NB4 (cell line): ENCODE data around the gene TMPRSS11E.

ENCODE experiments used
- CTCF ChIP-seq: IDR thresholded peaks from one replicate; pipeline ENCODE4 v1.5.1; 2012; ENCODE audit warnings: low read depth, low read length
- MYC ChIP-seq: IDR thresholded peaks from 2 replicates; pipeline ENCODE4 v1.6.1; 2011; ENCODE audit warnings: low read depth, low read length
- POLR2A ChIP-seq: IDR thresholded peaks from 2 replicates; pipeline ENCODE4 v1.6.1; 2011; ENCODE audit warnings: mild to moderate bottlenecking; ENCODE audit not compliant: insufficient read length; ENCODE audit errors: extremely low read depth

DNA sequence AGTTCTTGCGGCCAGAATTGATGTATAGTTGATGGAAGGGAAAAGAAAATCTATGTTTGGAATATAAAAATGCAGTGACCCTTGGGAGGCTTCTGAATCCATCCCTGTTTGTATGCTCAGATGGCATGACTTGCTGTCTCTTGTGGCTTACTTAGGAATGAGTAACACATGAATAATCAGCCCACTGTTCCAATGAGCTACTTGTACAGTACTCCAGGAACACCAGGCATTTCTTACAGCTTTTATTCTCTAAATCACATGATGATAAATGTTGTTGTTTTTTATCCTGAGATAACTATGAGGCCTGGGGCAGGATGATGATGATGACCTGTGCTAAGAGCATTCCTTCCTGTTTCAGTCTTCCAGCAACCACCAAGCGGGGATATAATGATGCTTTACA, 18.9 kb downstream of the TMPRSS11E start:
- TF ChIP-seq CTCF (no peak), POLR2A (no peak), MYC (no peak)
